Liver (tissue), 3 donors: ENCODE results near the gene NCBP1.

Experiments
- CTCF ChIP-seq: fragments of 150-350 bp; IDR thresholded peaks from 2 replicates; pipeline ENCODE4 v1.5.1; 2017; ENCODE audit warnings: improper control_type of control experiment, low read depth, low read length; ENCODE audit not compliant: missing input control
- JUND ChIP-seq, 2 donors: IDR thresholded peaks; 2 replicates each; pipeline ENCODE4 v1.6.1; 2016; ENCODE audit warnings: antibody characterized with exemption in 2 of 2
- REST ChIP-seq: IDR thresholded peaks from 2 replicates; pipeline ENCODE4 v1.6.1; 2016; ENCODE audit warnings: antibody characterized with exemption, mild to moderate bottlenecking
- YY1 ChIP-seq: IDR thresholded peaks from 2 replicates; pipeline ENCODE4 v1.6.1; 2016; ENCODE audit warnings: antibody characterized with exemption, mild to moderate bottlenecking
- donor health status: healthy.
- donor health status: healthy.

GRCh38 chr9:97682242-97682641 is 48.6 kb downstream of the NCBP1 start:
- TF ChIP-seq YY1 (no peak), CTCF (no peak), JUND (IDR thresholded peaks at IDR 0.05) (no peak), REST (no peak)
